GM04504 (cell line): ENCODE measurements around the gene CRELD1.
A peak's percentile ranks its signal among the peaks of the same experiment; 100 is the strongest.
"Not testable (repeated sequence)": the region's sequence is repeated elsewhere in the genome, so short reads cannot be mapped to it uniquely, and the experiment has no call there.

Experiments
- DNase-seq: peaks from one replicate; pipeline ENCODE4 v3.0.0-alpha.2; 2012; ENCODE audit warnings: low read depth

CRELD1 gene

GRCh38 chr3:9933561-9934234 is at the start of gene CRELD1:
Gene CRELD1, plus strand, starts transcription at chr3:9933834. Its CDS starts 605 bp downstream, at chr3:9934439.
- peak; percentile 69 for DNase-seq

GRCh38 chr3:9884555-9885165 is 49.0 kb upstream of the CRELD1 start:
- peak; percentile 68 for DNase-seq

GRCh38 chr3:9886328-9886727 is 47.3 kb upstream of the CRELD1 start:
- no peak for DNase-seq

- no peak for DNase-seq
Measured at GRCh38 chr3:9887480-9887879, 46.2 kb upstream of the CRELD1 start.

- DNase-seq, result no peak
Measured at GRCh38 chr3:9888540-9888939, 45.1 kb upstream of the CRELD1 start.

GRCh38 chr3:9889405-9889804 is 44.2 kb upstream of the CRELD1 start:
- DNase-seq, result no peak

GRCh38 chr3:9890249-9891071 is 43.2 kb upstream of the CRELD1 start, which contains the start of gene JAGN1:
Gene JAGN1, plus strand, starts transcription at chr3:9890610. Its CDS starts 113 bp downstream, at chr3:9890723.
- peak; percentile 71 for DNase-seq

GRCh38 chr3:9891072-9891622 is 42.5 kb upstream of the CRELD1 start:
- no peak for DNase-seq

- DNase-seq, result no peak
Measured at GRCh38 chr3:9893739-9894138, 39.9 kb upstream of the CRELD1 start.

- DNase-seq, result not testable (repeated sequence)
Measured at GRCh38 chr3:9895715-9896114, 37.9 kb upstream of the CRELD1 start.

GRCh38 chr3:9896755-9897407 is 36.8 kb upstream of the CRELD1 start:
- not testable (repeated sequence) for DNase-seq

GRCh38 chr3:9897408-9898372 is 35.9 kb upstream of the CRELD1 start:
- DNase-seq, result no peak

GRCh38 chr3:9898467-9899241 is 35.0 kb upstream of the CRELD1 start:
- no peak for DNase-seq

GRCh38 chr3:9899289-9899791 is 34.3 kb upstream of the CRELD1 start:
- DNase-seq, result no peak

GRCh38 chr3:9900965-9901415 is 32.6 kb upstream of the CRELD1 start:
- DNase-seq, result not testable (repeated sequence)

- no peak for DNase-seq
Measured at GRCh38 chr3:9901967-9902366, 31.7 kb upstream of the CRELD1 start.

- DNase-seq, result no peak
Measured at GRCh38 chr3:9902372-9903237, 31.0 kb upstream of the CRELD1 start, which contains the start of gene IL17RE. Gene IL17RE, plus strand, starts transcription at chr3:9902848. Its CDS starts 85 bp downstream, at chr3:9902933.

GRCh38 chr3:9903238-9903624 is 30.4 kb upstream of the CRELD1 start:
- no peak for DNase-seq

GRCh38 chr3:9903904-9904303 is 29.7 kb upstream of the CRELD1 start:
- no peak for DNase-seq
